Measurements from ENCODE around the gene BAG3. TPM values are rescaled to one million over a fixed set of nuclear protein-coding genes. Genes with fewer than 3 reads are reported as not detected.
A peak's percentile ranks its signal among the peaks of the same experiment; 100 is the strongest.
"Not testable (repeated sequence)": the region's sequence is repeated elsewhere in the genome, so short reads cannot be mapped to it uniquely, and the experiment has no call there.

BAG3 gene
- total RNA-seq, 6 donors from 2014 or later = 23.0 to 53.8 (median 40.3) TPM

GRCh38 chr10:119656760-119657159 lies 5.6 kb downstream of the BAG3 start:
- no peaks in the 10 kb centered on the region for H3K9me3 ChIP-seq
- ATAC-seq (ENCODE audit: low FRiP score in 2 of 2) (no peak), DNase-seq (no peak)
- peaks cover 63 to 76% (median 68%) of the 10 kb centered on the region in 4 donors for H3K4me1 ChIP-seq
- peaks cover 0 to 4% (median 0%) of the 10 kb centered on the region in 4 donors for H3K27me3 ChIP-seq
- peaks cover 0 to 20% (median 4%) of the 10 kb centered on the region in 4 donors for H3K36me3 ChIP-seq
- TF ChIP-seq EP300 (IDR thresholded peaks at IDR 0.05) (no peak), POLR2A (IDR thresholded peaks at IDR 0.05) (no peak), POLR2AphosphoS5 (IDR thresholded peaks at IDR 0.05) (no peak), CTCF (IDR thresholded peaks at IDR 0.05) (no peak)
- H3K4me3 ChIP-seq = no peak overlapping the region
- H3K27ac ChIP-seq = peak overlapping the region; percentile 1 to 100 (median 98)
- WGBS, 2 donors = 85 to 100% methylated on average over 2 of the region's 2 CpGs

- no peak for ATAC-seq (ENCODE audit: low FRiP score in 2 of 2)
- H3K4me3 ChIP-seq = no peak overlapping the region
- TF ChIP-seq EP300 (IDR thresholded peaks at IDR 0.05) (no peak), POLR2AphosphoS5 (IDR thresholded peaks at IDR 0.05) (no peak), POLR2A (IDR thresholded peaks at IDR 0.05) (no peak), CTCF (IDR thresholded peaks at IDR 0.05) (no peak)
- H3K36me3 ChIP-seq = peaks cover 0 to 20% (median 4%) of the 10 kb centered on the region in 4 donors
- peak overlapping the region; percentile 19 to 100 (median 84) for H3K27ac ChIP-seq
- peaks cover 63 to 83% (median 73%) of the 10 kb centered on the region in 4 donors for H3K4me1 ChIP-seq
- H3K27me3 ChIP-seq = no peaks in the 10 kb centered on the region
- DNase-seq = no peak
- no peaks in the 10 kb centered on the region for H3K9me3 ChIP-seq
- 46 to 56% methylated on average over 7 of the region's 7 CpGs for WGBS, 2 donors
Observed at GRCh38 chr10:119657725-119658124, 6.5 kb downstream of the BAG3 start.

GRCh38 chr10:119658274-119658673 lies 7.1 kb downstream of the BAG3 start:
- Histone ChIP-seq H3K27ac (peak overlapping the region; percentile 69 to 100 (median 84)), H3K36me3 (peaks cover 0 to 20% (median 4%) of the 10 kb centered on the region in 4 donors), H3K9me3 (no peaks in the 10 kb centered on the region), H3K4me1 (peaks cover 64 to 83% (median 72%) of the 10 kb centered on the region in 4 donors), H3K27me3 (no peaks in the 10 kb centered on the region), H3K4me3 (no peak overlapping the region)
- peak; percentile 88 to 93 for ATAC-seq (ENCODE audit: low FRiP score in 2 of 2)
- 37% methylated on average over 12 of the region's 13 CpGs; no CpG with 5 or more reads in 1 of the 2 donors for WGBS, 2 donors
- TF ChIP-seq POLR2A (IDR thresholded peaks at IDR 0.05) = no peak
- peak in 1 of 4 donors; percentile 74 for TF ChIP-seq EP300 (IDR thresholded peaks at IDR 0.05)
- TF ChIP-seq CTCF (IDR thresholded peaks at IDR 0.05) = no peak
- TF ChIP-seq POLR2AphosphoS5 (IDR thresholded peaks at IDR 0.05) = peak; percentile 71
- DNase-seq = peak; percentile 58 to 92

- H3K27me3 ChIP-seq = no peaks in the 10 kb centered on the region
- peaks cover 0 to 20% (median 4%) of the 10 kb centered on the region in 4 donors for H3K36me3 ChIP-seq
- no peak overlapping the region for H3K4me3 ChIP-seq
- TF ChIP-seq POLR2AphosphoS5 (IDR thresholded peaks at IDR 0.05) (no peak), EP300 (IDR thresholded peaks at IDR 0.05) (no peak), CTCF (IDR thresholded peaks at IDR 0.05) (no peak), POLR2A (IDR thresholded peaks at IDR 0.05) (no peak)
- peak in 1 of 2 donors; percentile 59 for DNase-seq
- no peak for ATAC-seq (ENCODE audit: low FRiP score in 2 of 2)
- no peaks in the 10 kb centered on the region for H3K9me3 ChIP-seq
- peaks cover 63 to 82% (median 71%) of the 10 kb centered on the region in 4 donors for H3K4me1 ChIP-seq
- 94 to 98% methylated on average over 9 to 10 of the region's 10 CpGs for WGBS, 2 donors
- H3K27ac ChIP-seq = no peak overlapping the region
Observed at GRCh38 chr10:119659951-119660350, 8.8 kb downstream of the BAG3 start.

- not testable (repeated sequence) for H3K27me3 ChIP-seq; H3K9me3 ChIP-seq; ATAC-seq (ENCODE audit: low FRiP score in 2 of 2); H3K4me3 ChIP-seq
- H3K36me3 ChIP-seq = peaks cover 0 to 12% (median 1%) of the 10 kb centered on the region in 4 donors
- H3K27ac ChIP-seq = peak overlapping the region in 2 of 4 donors; percentile 3 to 73
- H3K4me1 ChIP-seq = peaks cover 45 to 82% (median 66%) of the 10 kb centered on the region in 4 donors
- 76 to 80% methylated on average over 7 of the region's 7 CpGs for WGBS, 2 donors
- TF ChIP-seq EP300 (IDR thresholded peaks at IDR 0.05) = peak in 1 of 4 donors; percentile 42
- peak in 1 of 2 donors; percentile 66 for DNase-seq
Observed at GRCh38 chr10:119662076-119662605, 11.0 kb downstream of the BAG3 start.

All from upper lobe of left lung (tissue), 6 donors.